ENCODE data around the gene EBPL.

GRCh38 chr13:49740870-49741269 is 49.6 kb upstream of the EBPL start:
- TF ChIP-seq REST (IDR thresholded peaks at IDR 0.05; ENCODE audit: insufficient read depth in 1 of 2, low read depth in 2 of 2, low read length in 1 of 2) (no peak), CTCF (IDR thresholded peaks at IDR 0.05) (no peak), POLR2AphosphoS5 (IDR thresholded peaks at IDR 0.05; ENCODE audit: low read depth, low read length) (no peak), TCF7L2 (IDR thresholded peaks at IDR 0.05; ENCODE audit: low read depth, low read length) (no peak), SIN3A (IDR thresholded peaks at IDR 0.05; ENCODE audit: borderline replicate concordance, insufficient read depth, low read depth, low read length) (no peak)
